GM23338 (cell line): Measurements from ENCODE around the gene PDCD2L. TPM values are rescaled to one million over a fixed set of nuclear protein-coding genes. Genes with fewer than 3 reads are reported as not detected.

ENCODE experiments used
- ATAC-seq: fragments of 200-7000 bp; cut with Tn5 transposase; 3 replicates; pipeline ENCODE4 v1.9.1; 2020
- DNase-seq: peaks from one replicate; pipeline ENCODE4 v3.0.0-alpha.2; 2015; ENCODE audit warnings: low spot score
- H2AFZ ChIP-seq: fragments of 200-600 bp; sonication (generic); 2 replicates; pipeline ENCODE4 v1.8.0; 2016; ENCODE audit warnings: antibody characterized with exemption, mild to moderate bottlenecking, moderate library complexity
- H3F3A ChIP-seq: fragments of 200-600 bp; sonication (generic); replicated peaks from 2 replicates; pipeline ENCODE4 v1.8.0; 2017; ENCODE audit warnings: antibody characterized with exemption, mixed run types, low read depth
- H3K27ac ChIP-seq: fragments of 200-600 bp; sonication (generic); 2 replicates; pipeline ENCODE4 v1.6.1; 2016; ENCODE audit warnings: low read depth
- H3K27me3 ChIP-seq: fragments of 200-600 bp; sonication (generic); 2 replicates; pipeline ENCODE4 v1.8.0; 2016; ENCODE audit warnings: mild to moderate bottlenecking, mixed run types, moderate library complexity; ENCODE audit not compliant: insufficient read depth
- H3K36me3 ChIP-seq: fragments of 200-600 bp; sonication (generic); 2 replicates; pipeline ENCODE4 v1.8.0; 2016; ENCODE audit warnings: mild to moderate bottlenecking; ENCODE audit not compliant: insufficient read depth
- H3K4me1 ChIP-seq: fragments of 200-600 bp; sonication (generic); 2 replicates; pipeline ENCODE4 v1.8.0; 2016; ENCODE audit warnings: mild to moderate bottlenecking, moderate library complexity; ENCODE audit not compliant: insufficient read depth
- H3K4me2 ChIP-seq: fragments of 200-600 bp; sonication (generic); 2 replicates; pipeline ENCODE4 v1.7.1; 2017; ENCODE audit warnings: mixed run types
- H3K4me3 ChIP-seq: fragments of 200-600 bp; sonication (generic); 2 replicates; pipeline ENCODE4 v1.6.1; 2016; ENCODE audit warnings: mixed run types
- H3K79me2 ChIP-seq: fragments of 200-600 bp; sonication (generic); replicated peaks from 2 replicates; pipeline ENCODE4 v1.8.0; 2017; ENCODE audit warnings: mild to moderate bottlenecking; ENCODE audit not compliant: insufficient read depth
- H3K9me2 ChIP-seq: fragments of 200-600 bp; sonication (generic); 2 replicates; pipeline ENCODE4 v1.8.0; 2017; ENCODE audit not compliant: insufficient read depth
- H4K20me1 ChIP-seq: fragments of 200-600 bp; sonication (generic); replicated peaks from 2 replicates; pipeline ENCODE4 v1.8.0; 2017; ENCODE audit warnings: mild to moderate bottlenecking; ENCODE audit not compliant: insufficient read depth
- H3K27ac Mint-ChIP-seq: 2 replicates; pipeline ENCODE4 v1.8.0; 2020; ENCODE audit warnings: inconsistent platforms, mild to moderate bottlenecking, moderate library complexity, mixed read lengths
- H3K27me3 Mint-ChIP-seq: 3 replicates; pipeline ENCODE4 v1.8.0; 2022; ENCODE audit warnings: low read depth, mild to moderate bottlenecking, moderate library complexity, mixed read lengths, inconsistent platforms; ENCODE audit not compliant: insufficient read depth, poor library complexity
- H3K36me3 Mint-ChIP-seq: 3 replicates; pipeline ENCODE4 v1.8.0; 2021; ENCODE audit warnings: low read depth, mild to moderate bottlenecking, inconsistent platforms, moderate library complexity, mixed read lengths
- H3K4me1 Mint-ChIP-seq: 3 replicates; pipeline ENCODE4 v1.8.0; 2020; ENCODE audit warnings: mild to moderate bottlenecking, inconsistent platforms, mixed read lengths
- H3K4me3 Mint-ChIP-seq: 3 replicates; pipeline ENCODE4 v1.8.0; 2021; ENCODE audit warnings: moderate library complexity, mild to moderate bottlenecking, inconsistent platforms, mixed read lengths
- H3K9me3 Mint-ChIP-seq: 3 replicates; pipeline ENCODE4 v1.8.0; 2020; ENCODE audit warnings: moderate library complexity, mild to moderate bottlenecking, inconsistent platforms, mixed read lengths
- CREB1 ChIP-seq: fragments of 250-450 bp; sonication (Bioruptor Pico); IDR thresholded peaks from 2 replicates; pipeline ENCODE4 v1.5.0; 2020; ENCODE audit warnings: low read depth, mild to moderate bottlenecking, moderate library complexity
- CTCF ChIP-seq, 2 experiments: fragments of 200-600 bp in 1 of 2; sonication (generic) in 1 of 2; conservative IDR thresholded peaks; 2 replicates each; pipeline versions ENCODE4 v1.5.1 to v1.6.1; 2016 to 2017; ENCODE audit warnings: antibody characterized with exemption in 2 of 2, low read depth in 2 of 2, mild to moderate bottlenecking in 2 of 2, moderate library complexity in 1 of 2
- ETS1 ChIP-seq: IDR thresholded peaks from 2 replicates; pipeline ENCODE4 v1.6.1; 2016; ENCODE audit warnings: antibody characterized with exemption
- EZH2 ChIP-seq: fragments of 200-600 bp; sonication (generic); IDR thresholded peaks from one replicate; pipeline ENCODE4 v1.8.0; 2017; ENCODE audit warnings: antibody characterized with exemption, mild to moderate bottlenecking, low read depth; ENCODE audit not compliant: unreplicated experiment
- EZH2phosphoT487 ChIP-seq: fragments of 200-600 bp; sonication (generic); IDR thresholded peaks from one replicate; pipeline ENCODE4 v1.8.1; 2018; ENCODE audit warnings: antibody characterized with exemption; ENCODE audit not compliant: unreplicated experiment
- NANOG ChIP-seq: IDR thresholded peaks from 2 replicates; pipeline ENCODE4 v1.6.1; 2016; ENCODE audit warnings: antibody characterized with exemption, borderline replicate concordance
- POLR2AphosphoS5 ChIP-seq: IDR thresholded peaks from 2 replicates; pipeline ENCODE4 v1.6.1; 2016; ENCODE audit warnings: antibody characterized with exemption, low read depth
- REST ChIP-seq: IDR thresholded peaks from one replicate; pipeline ENCODE4 v1.6.1; 2018; ENCODE audit warnings: antibody characterized with exemption; ENCODE audit not compliant: unreplicated experiment
- STAT1 ChIP-seq: IDR thresholded peaks from one replicate; pipeline ENCODE4 v1.6.1; 2016; ENCODE audit warnings: antibody characterized with exemption; ENCODE audit not compliant: unreplicated experiment
- ZNF331 ChIP-seq: fragments of 250-450 bp; sonication (Bioruptor Pico); IDR thresholded peaks from 2 replicates; pipeline ENCODE4 v1.5.0; 2020; ENCODE audit warnings: low read depth, mild to moderate bottlenecking, moderate library complexity
- ZNF462 ChIP-seq: fragments of 250-450 bp; sonication (Bioruptor Pico); IDR thresholded peaks from 2 replicates; pipeline ENCODE4 v1.5.0; 2020; ENCODE audit warnings: mild to moderate bottlenecking, moderate library complexity
- polyA plus RNA-seq: library from polyadenylated mRNA; unstranded; fragments of >200 nt; fragmentation: Nextera tagmentation; extraction: Ambion mirVana; gene quantifications from 2 replicates; pipeline ENCODE4 v1.2.1, GENCODE V29; 2016
- total RNA-seq: library from RNA; depleted of rRNA; stranded (reverse); fragments of >200 nt; shearing (Covaris generic); gene quantifications from 2 replicates; pipeline ENCODE4 v1.2.3, GENCODE V29; 2014

Gene PDCD2L
- total and polyA plus RNA-seq, 2 experiments from 2014 or later = 61.3 to 67.2 TPM

GRCh38 chr19:34457446-34457845 lies 53.2 kb downstream of the PDCD2L start:
- Mint-ChIP-seq H3K9me3 (no peaks in the 10 kb centered on the region), H3K36me3 (peaks cover 89% of the 10 kb centered on the region), H3K27ac (no peak overlapping the region), H3K4me1 (peaks cover 13% of the 10 kb centered on the region; the same call in 2 of the 3 replicates), H3K4me3 (no peak overlapping the region), H3K27me3 (no peaks in the 10 kb centered on the region)
- Histone ChIP-seq H3K79me2 (peaks cover 86% of the 10 kb centered on the region), H3K4me2 (no peak overlapping the region), H3K27me3 (no peaks in the 10 kb centered on the region), H3K4me3 (no peak overlapping the region), H3K9me2 (no peaks in the 10 kb centered on the region), H3K4me1 (no peaks in the 10 kb centered on the region), H3K27ac (no peak overlapping the region), H4K20me1 (peaks cover 53% of the 10 kb centered on the region), H3K36me3 (peaks cover 70% of the 10 kb centered on the region), H2AFZ (no peak overlapping the region), H3F3A (peaks cover 10% of the 10 kb centered on the region)
- DNase-seq (no peak), ATAC-seq (no peak)
- TF ChIP-seq EZH2 (no peak), STAT1 (no peak), ZNF462 (no peak), POLR2AphosphoS5 (no peak), EZH2phosphoT487 (no peak), NANOG (no peak), ETS1 (no peak), CTCF (conservative IDR thresholded peaks at IDR 0.05; ENCODE audit: low read depth in 2 of 2) (no peak), ZNF331 (CRISPR knock-in tag) (no peak), REST (no peak), CREB1 (CRISPR knock-in tag) (no peak)
